Loucy (cell line): ENCODE measurements around the gene APBB2.

Experiments used
- CTCF ChIP-seq: fragments of 200-600 bp; sonication (generic); conservative IDR thresholded peaks from 2 replicates; pipeline ENCODE4 v1.5.1; 2014; ENCODE audit warnings: mild to moderate bottlenecking, antibody characterized with exemption, low read length
- EZH2phosphoT487 ChIP-seq: fragments of 200-600 bp; IDR thresholded peaks from 2 replicates; pipeline ENCODE4 v1.6.1; 2018; ENCODE audit warnings: antibody characterized with exemption, mild to moderate bottlenecking, moderate library complexity, borderline replicate concordance

DNA sequence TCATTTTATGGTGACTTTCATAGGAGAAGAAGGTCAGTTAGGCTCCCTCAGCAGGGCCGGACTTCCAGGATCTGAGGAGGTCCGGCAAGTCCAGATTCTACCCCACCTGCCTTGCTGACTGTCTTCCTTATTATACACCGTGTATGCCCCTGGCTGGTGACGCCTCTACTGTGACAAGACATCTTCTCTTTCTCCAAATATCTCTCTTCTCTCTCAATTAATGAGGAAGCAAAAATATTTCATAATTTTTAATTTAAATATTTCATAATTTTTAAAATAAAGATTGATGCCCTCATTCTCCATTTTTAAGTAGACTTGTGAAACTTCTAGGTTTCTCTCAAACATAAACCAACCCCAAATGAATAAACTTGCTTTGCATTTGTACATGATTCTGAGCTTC lies 262.1 kb downstream of the APBB2 start:
- TF ChIP-seq CTCF (no peak), EZH2phosphoT487 (no peak)
